Effector memory CD4-positive, alpha-beta T cell (primary cell): ENCODE results near the gene CTR9.

ENCODE experiments used
- DNase-seq, 3 donors: peaks; one replicate each; pipeline ENCODE4 v3.0.0-alpha.2; 2020
- H3K27ac ChIP-seq: 2 replicates; pipeline ENCODE4 v1.7.0; 2013; ENCODE audit warnings: mild to moderate bottlenecking, low read length, moderate library complexity; ENCODE audit not compliant: insufficient read depth, poor library complexity, severe bottlenecking
- H3K27me3 ChIP-seq: replicated peaks from 2 replicates; pipeline ENCODE4 v1.7.0; 2013; ENCODE audit warnings: mild to moderate bottlenecking, low read length; ENCODE audit not compliant: insufficient read depth, control insufficient read depth, poor library complexity, severe bottlenecking
- H3K36me3 ChIP-seq: 2 replicates; pipeline ENCODE4 v1.7.0; 2013; ENCODE audit warnings: mild to moderate bottlenecking, low read length, moderate library complexity; ENCODE audit not compliant: control insufficient read depth, insufficient read depth
- H3K4me1 ChIP-seq: 2 replicates; pipeline ENCODE4 v1.7.0; 2013; ENCODE audit warnings: low read length, mild to moderate bottlenecking; ENCODE audit not compliant: control insufficient read depth, insufficient read depth, poor library complexity, severe bottlenecking
- H3K4me3 ChIP-seq: 2 replicates; pipeline ENCODE4 v1.7.0; 2013; ENCODE audit warnings: low read length, low read depth, mild to moderate bottlenecking; ENCODE audit not compliant: insufficient read depth, poor library complexity, severe bottlenecking
- H3K9me3 ChIP-seq: 2 replicates; pipeline ENCODE4 v1.7.0; 2013; ENCODE audit warnings: mild to moderate bottlenecking, low read length, moderate library complexity; ENCODE audit not compliant: control insufficient read depth

Gene CTR9

GRCh38 chr11:10778217-10778970 lies 27.3 kb downstream of the CTR9 start:
- Histone ChIP-seq H3K9me3 (no peaks in the 10 kb centered on the region), H3K27ac (no peak overlapping the region), H3K27me3 (no peaks in the 10 kb centered on the region), H3K4me3 (no peak overlapping the region), H3K4me1 (no peaks in the 10 kb centered on the region), H3K36me3 (peaks cover 62% of the 10 kb centered on the region)
- no peak for DNase-seq

DNA sequence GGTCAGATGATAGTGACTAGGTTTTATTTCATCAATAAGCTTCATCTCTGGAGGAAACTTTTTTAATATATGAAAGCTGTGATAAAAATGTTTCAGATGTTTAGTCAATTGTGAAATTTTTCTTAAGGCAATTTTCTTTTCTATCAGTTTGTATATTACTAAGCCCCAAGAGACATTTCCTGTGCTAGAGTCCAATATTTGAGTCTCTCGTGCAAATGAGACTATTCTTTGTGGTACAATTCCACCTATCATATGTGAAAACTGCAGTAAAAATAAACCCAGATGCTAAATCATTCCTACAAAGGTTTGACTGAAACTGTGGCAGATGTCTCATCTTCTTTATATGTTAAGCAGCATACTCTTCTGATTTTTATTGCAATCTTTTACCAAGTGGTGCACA lies 28.0 kb downstream of the CTR9 start:
- no peak for DNase-seq
- no peaks in the 10 kb centered on the region for H3K27me3 ChIP-seq
- H3K9me3 ChIP-seq, result no peaks in the 10 kb centered on the region
- no peak overlapping the region for H3K4me3 ChIP-seq
- peaks cover 56% of the 10 kb centered on the region for H3K36me3 ChIP-seq
- H3K4me1 ChIP-seq, result no peaks in the 10 kb centered on the region
- no peak overlapping the region for H3K27ac ChIP-seq

DNA sequence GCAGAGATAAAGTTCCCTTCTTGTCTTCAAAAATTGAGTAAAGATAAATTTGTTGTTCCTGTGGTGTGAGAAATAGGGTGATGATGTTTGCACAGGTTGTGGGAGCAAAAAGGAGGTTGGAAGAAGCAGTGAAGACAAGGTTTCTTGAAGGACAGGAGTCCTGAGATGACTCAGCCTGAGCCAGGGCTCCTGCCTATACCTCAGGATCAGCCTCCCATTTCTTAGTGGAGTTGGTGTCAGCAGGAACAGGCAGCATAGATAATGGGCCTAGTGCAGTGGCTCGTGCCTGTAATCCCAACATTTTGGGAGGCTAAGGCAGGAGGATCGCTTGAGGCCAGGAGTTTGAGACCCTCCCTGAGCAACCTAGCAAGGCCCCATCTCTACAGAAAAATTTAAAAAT lies 29.0 kb downstream of the CTR9 start:
- H3K4me1 ChIP-seq, result no peaks in the 10 kb centered on the region
- no peak overlapping the region for H3K4me3 ChIP-seq
- no peak overlapping the region for H3K27ac ChIP-seq
- H3K36me3 ChIP-seq, result peaks cover 46% of the 10 kb centered on the region
- no peak for DNase-seq
- H3K9me3 ChIP-seq, result no peaks in the 10 kb centered on the region
- H3K27me3 ChIP-seq, result no peaks in the 10 kb centered on the region

DNA sequence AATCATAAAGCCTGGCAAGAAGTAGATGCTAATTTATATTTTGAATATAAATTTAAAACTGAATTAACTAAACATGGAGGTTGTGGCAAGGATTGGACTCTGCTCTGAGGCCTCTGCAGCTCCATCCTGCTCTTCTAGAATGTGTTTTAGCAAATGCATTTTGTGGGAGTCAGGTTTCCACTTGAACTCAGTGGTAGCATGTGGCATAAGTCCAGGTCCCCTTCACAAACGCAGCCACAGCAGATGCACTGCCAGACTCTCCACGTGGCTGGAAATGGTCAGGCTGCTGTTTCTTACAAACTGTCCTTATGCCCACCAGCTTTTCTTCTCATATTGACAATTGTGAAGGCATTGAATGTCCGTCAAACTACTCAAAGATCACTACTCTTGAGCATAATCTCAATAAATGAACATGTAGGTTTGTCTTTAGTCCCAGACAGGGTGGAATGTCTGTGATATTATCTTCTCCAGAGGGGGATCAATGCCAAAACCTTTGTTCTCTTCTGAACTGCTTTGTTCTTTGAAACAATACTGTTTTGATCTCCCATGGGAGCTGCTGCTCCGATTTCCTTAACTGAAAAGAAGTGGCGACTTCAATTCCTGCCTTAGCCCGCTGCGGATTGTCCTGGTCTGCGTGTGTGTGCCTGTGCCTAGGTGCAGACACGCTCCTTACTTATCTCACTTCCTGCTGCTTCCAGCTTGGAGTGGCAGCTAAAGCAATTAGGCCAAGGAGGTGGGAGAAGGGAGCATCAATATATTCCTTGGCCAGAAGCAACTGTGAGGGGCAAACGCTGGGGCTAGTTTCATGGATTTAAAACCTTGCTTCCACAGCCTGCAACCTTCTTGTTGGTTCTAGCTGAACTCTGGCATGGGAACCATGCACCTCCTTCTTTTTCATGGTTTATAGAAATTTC lies 33.4 kb downstream of the CTR9 start:
- DNase-seq, result no peak
- Histone ChIP-seq H3K4me1 (no peaks in the 10 kb centered on the region), H3K27ac (no peak overlapping the region)

DNA sequence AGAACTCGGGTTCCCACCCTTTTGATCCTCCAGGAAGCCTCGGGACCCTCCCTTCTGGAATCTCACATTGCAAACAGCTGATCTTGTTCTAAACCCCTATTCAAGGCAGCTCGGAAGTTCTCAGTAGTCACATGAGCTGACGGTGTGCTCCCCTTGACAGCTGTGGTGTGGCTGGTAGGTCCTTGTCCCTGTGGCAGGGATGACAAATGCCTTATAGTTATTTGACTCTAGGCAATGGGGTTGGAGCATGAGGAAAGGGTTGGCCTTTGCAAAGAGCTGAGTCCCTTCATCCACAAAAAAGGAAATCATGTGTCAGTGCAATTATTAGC lies 34.1 kb downstream of the CTR9 start:
- DNase-seq, result no peak
- no peaks in the 10 kb centered on the region for H3K9me3 ChIP-seq

More for the DNA sequence above, 33.4 kb downstream of the CTR9 start:
- Histone ChIP-seq H3K4me3 (no peak overlapping the region), H3K36me3 (peaks cover 8% of the 10 kb centered on the region), H3K27me3 (no peaks in the 10 kb centered on the region), H3K9me3 (no peaks in the 10 kb centered on the region)

DNA sequence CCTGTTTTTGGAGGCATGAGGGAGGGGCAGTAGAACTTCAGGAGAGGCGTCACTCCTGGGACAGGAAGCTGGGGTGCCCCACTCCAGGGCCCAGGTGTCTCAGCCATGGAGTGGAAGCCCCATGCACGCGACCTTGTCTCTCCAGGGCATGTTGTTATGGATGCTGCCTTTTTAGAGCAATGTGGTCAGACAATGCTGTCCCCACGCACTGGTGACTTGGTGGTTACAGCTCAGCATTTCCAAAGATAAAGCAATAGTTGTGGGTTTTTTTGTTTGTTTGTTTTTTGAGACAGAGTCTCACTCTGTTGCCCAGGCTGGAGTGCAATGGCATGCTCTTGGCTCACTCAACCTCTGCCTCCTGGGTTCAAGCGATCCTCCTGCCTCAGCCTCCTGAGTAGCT lies 35.4 kb downstream of the CTR9 start:
- no peaks in the 10 kb centered on the region for H3K36me3 ChIP-seq
- no peaks in the 10 kb centered on the region for H3K4me1 ChIP-seq
- no peaks in the 10 kb centered on the region for H3K27me3 ChIP-seq
- H3K27ac ChIP-seq, result no peak overlapping the region
- H3K9me3 ChIP-seq, result no peaks in the 10 kb centered on the region
- H3K4me3 ChIP-seq, result no peak overlapping the region
- no peak for DNase-seq

More for the DNA sequence above, 34.1 kb downstream of the CTR9 start:
- Histone ChIP-seq H3K4me1 (no peaks in the 10 kb centered on the region), H3K36me3 (peaks cover 2% of the 10 kb centered on the region), H3K27me3 (no peaks in the 10 kb centered on the region), H3K4me3 (no peak overlapping the region), H3K27ac (no peak overlapping the region)

- no peak overlapping the region for H3K4me3 ChIP-seq
Measured at GRCh38 chr11:10792385-10793068, 41.5 kb downstream of the CTR9 start.

DNA sequence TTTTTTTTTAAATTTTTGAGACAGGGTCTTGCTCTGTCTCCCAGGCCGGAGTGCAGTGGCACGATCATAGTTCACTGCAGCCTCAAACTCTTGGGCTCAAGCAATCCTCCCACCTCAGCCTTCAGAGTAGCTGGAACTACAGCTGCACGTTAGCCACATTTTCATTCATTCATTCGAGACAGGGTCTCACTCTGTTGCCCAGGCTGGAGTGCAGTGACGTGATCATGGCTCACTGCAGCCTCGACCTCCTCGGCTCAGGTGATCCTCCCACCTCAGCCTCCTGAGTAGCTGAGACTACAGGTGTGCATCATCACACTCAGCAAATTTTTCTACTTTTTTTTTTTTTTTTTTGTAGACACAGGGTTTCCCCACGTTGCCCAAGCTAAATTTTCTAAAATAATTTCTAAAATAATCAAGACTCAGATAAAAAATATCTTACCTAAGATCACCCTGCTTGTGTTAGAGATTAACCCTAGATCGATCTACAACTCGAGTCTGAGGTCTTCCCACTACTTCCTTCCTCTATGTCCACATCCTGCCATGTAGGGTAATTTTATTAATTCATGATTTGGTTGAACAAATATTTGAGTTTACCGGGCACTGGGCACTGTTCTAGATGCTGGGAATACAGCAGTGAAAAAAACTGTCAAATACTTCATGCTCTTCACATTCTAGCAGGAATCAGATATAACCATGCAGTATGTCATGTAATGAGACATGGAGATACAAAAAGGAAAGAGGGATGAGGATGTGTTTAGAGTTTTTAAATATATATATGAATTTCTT lies 42.6 kb downstream of the CTR9 start:
- H3K4me1 ChIP-seq, result peaks cover 12% of the 10 kb centered on the region
- no peak overlapping the region for H3K27ac ChIP-seq
- no peak overlapping the region for H3K4me3 ChIP-seq
- H3K9me3 ChIP-seq, result no peaks in the 10 kb centered on the region
- no peaks in the 10 kb centered on the region for H3K27me3 ChIP-seq
- H3K36me3 ChIP-seq, result peaks cover 27% of the 10 kb centered on the region
- DNase-seq, result no peak

More at GRCh38 chr11:10792385-10793068, 41.5 kb downstream of the CTR9 start:
- Histone ChIP-seq H3K9me3 (no peaks in the 10 kb centered on the region), H3K27ac (no peak overlapping the region), H3K4me1 (peaks cover 12% of the 10 kb centered on the region), H3K27me3 (no peaks in the 10 kb centered on the region), H3K36me3 (peaks cover 16% of the 10 kb centered on the region)
- peak; percentile 55 to 73 (median 62) for DNase-seq

DNA sequence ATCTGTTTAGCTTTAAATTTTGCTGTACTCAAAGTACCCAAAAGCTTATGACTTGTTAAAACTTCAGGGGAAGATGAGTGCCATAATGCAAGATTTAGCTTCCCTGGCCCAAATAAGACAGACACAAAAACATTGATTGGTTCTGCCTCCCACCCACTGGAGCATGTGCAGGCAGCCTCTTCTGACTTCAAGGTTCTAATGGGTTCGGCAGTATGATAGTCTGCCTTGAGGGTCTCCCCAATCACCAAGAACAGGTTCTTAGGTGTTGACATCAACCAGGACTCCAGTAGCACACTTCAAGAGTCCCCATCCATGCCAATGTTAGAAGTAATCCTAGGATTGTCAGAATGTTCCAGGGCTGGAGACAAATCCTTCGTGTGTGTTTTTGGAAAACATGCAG lies 45.1 kb downstream of the CTR9 start:
- H3K4me3 ChIP-seq, result no peak overlapping the region
- H3K9me3 ChIP-seq, result no peaks in the 10 kb centered on the region
- H3K27me3 ChIP-seq, result no peaks in the 10 kb centered on the region
- H3K4me1 ChIP-seq, result peaks cover 25% of the 10 kb centered on the region
- peaks cover 53% of the 10 kb centered on the region for H3K36me3 ChIP-seq
- DNase-seq, result no peak
- no peak overlapping the region for H3K27ac ChIP-seq
